Activated gamma-delta T cell (primary cell): ENCODE measurements around the gene F7.

ENCODE experiments used
- DNase-seq: peaks from one replicate; lab custom pipeline; 2025; lab: John Stamatoyannopoulos, UW

The F7 gene

GRCh38 chr13:113086991-113087922 is 18.3 kb upstream of the F7 start:
- no peak for DNase-seq

- no peak for DNase-seq
Observed at GRCh38 chr13:113087923-113088690, 17.5 kb upstream of the F7 start.

GRCh38 chr13:113088691-113089020 is 16.9 kb upstream of the F7 start:
- DNase-seq: no peak

GRCh38 chr13:113089693-113090414 is 15.7 kb upstream of the F7 start:
- no peak for DNase-seq

- DNase-seq: no peak
Observed at GRCh38 chr13:113090415-113090770, 15.2 kb upstream of the F7 start.

- no peak for DNase-seq
Observed at GRCh38 chr13:113090806-113091205, 14.8 kb upstream of the F7 start.

GRCh38 chr13:113091211-113091771 is 14.3 kb upstream of the F7 start:
- no peak for DNase-seq

GRCh38 chr13:113091891-113092775 is 13.5 kb upstream of the F7 start:
- no peak for DNase-seq

GRCh38 chr13:113092776-113093579 is 12.6 kb upstream of the F7 start:
- no peak for DNase-seq

- DNase-seq: no peak
Observed at GRCh38 chr13:113093580-113094409, 11.8 kb upstream of the F7 start.

GRCh38 chr13:113094410-113094800 is 11.2 kb upstream of the F7 start:
- DNase-seq: no peak

- DNase-seq: no peak
Observed at GRCh38 chr13:113095146-113096051, 10.2 kb upstream of the F7 start.

- no peak for DNase-seq
Observed at GRCh38 chr13:113096052-113096744, 9.4 kb upstream of the F7 start.

GRCh38 chr13:113096745-113097305 is 8.8 kb upstream of the F7 start:
- DNase-seq: no peak

GRCh38 chr13:113097651-113098050 is 7.9 kb upstream of the F7 start:
- DNase-seq: no peak

- DNase-seq: no peak
Observed at GRCh38 chr13:113098162-113098732, 7.3 kb upstream of the F7 start.

- no peak for DNase-seq
Observed at GRCh38 chr13:113099142-113099541, 6.4 kb upstream of the F7 start.
